GM19455 (cell line): ENCODE results near the gene RNF157.
"Not testable (repeated sequence)": the region's sequence is repeated elsewhere in the genome, so short reads cannot be mapped to it uniquely, and the experiment has no call there.

Experiments used
- ATAC-seq: cut with Tn5 transposase; IDR thresholded peaks from one replicate; pipeline ENCODE4 v1.9.1; 2021; ENCODE audit not compliant: unreplicated experiment

The RNF157 gene

GRCh38 chr17:76236603-76237002, 3.7 kb downstream of the RNF157 start:
- ATAC-seq, result no peak

- ATAC-seq, result no peak
Measured at GRCh38 chr17:76235883-76236282, 4.4 kb downstream of the RNF157 start.

- ATAC-seq, result no peak
Measured at GRCh38 chr17:76234354-76234679, 6.0 kb downstream of the RNF157 start.

- no peak for ATAC-seq
Measured at GRCh38 chr17:76233588-76234353, 6.5 kb downstream of the RNF157 start.

GRCh38 chr17:76232342-76232741, 8.0 kb downstream of the RNF157 start:
- no peak for ATAC-seq

GRCh38 chr17:76226749-76227148, 13.5 kb downstream of the RNF157 start:
- not testable (repeated sequence) for ATAC-seq

GRCh38 chr17:76225373-76226086, 14.8 kb downstream of the RNF157 start:
- not testable (repeated sequence) for ATAC-seq

- ATAC-seq, result no peak
Measured at GRCh38 chr17:76223802-76224201, 16.5 kb downstream of the RNF157 start.

- ATAC-seq, result no peak
Measured at GRCh38 chr17:76219670-76220383, 20.5 kb downstream of the RNF157 start.

GRCh38 chr17:76217081-76217480, 23.2 kb downstream of the RNF157 start:
- ATAC-seq, result no peak

- ATAC-seq, result no peak
Measured at GRCh38 chr17:76213491-76213890, 26.8 kb downstream of the RNF157 start.

GRCh38 chr17:76208120-76208519, 32.2 kb downstream of the RNF157 start:
- ATAC-seq, result no peak

- ATAC-seq, result no peak
Measured at GRCh38 chr17:76207275-76208059, 32.8 kb downstream of the RNF157 start.

GRCh38 chr17:76205542-76206144, 34.6 kb downstream of the RNF157 start:
- ATAC-seq, result not testable (repeated sequence)

GRCh38 chr17:76204277-76204676, 36.0 kb downstream of the RNF157 start:
- ATAC-seq, result no peak

- ATAC-seq, result no peak
Measured at GRCh38 chr17:76200354-76200753, 39.9 kb downstream of the RNF157 start.

- no peak for ATAC-seq
Measured at GRCh38 chr17:76199469-76199868, 40.8 kb downstream of the RNF157 start.

- ATAC-seq, result no peak
Measured at GRCh38 chr17:76198702-76199101, 41.6 kb downstream of the RNF157 start.

- no peak for ATAC-seq
Measured at GRCh38 chr17:76197911-76198310, 42.4 kb downstream of the RNF157 start.

- ATAC-seq, result no peak
Measured at GRCh38 chr17:76196675-76197074, 43.6 kb downstream of the RNF157 start.
